Cardiac muscle cell (in vitro differentiated cells and primary cell): ENCODE measurements around the gene PLD1. TPM values are rescaled to one million over a fixed set of nuclear protein-coding genes. Genes with fewer than 3 reads are reported as not detected.

Source experiments
- DNase-seq, 2 donors: peaks; one replicate each; pipeline versions ENCODE4 v3.0.0 to v3.0.0-alpha.2; 2010 to 2017; ENCODE audit warnings: low read depth in 1 of 2, low spot score in 1 of 2
- H3K27ac ChIP-seq: fragments of 200-600 bp; sonication (generic); 2 replicates; pipeline ENCODE4 v1.5.1; 2016
- H3K27me3 ChIP-seq: fragments of 200-600 bp; sonication (generic); 2 replicates; pipeline ENCODE4 v1.6.0; 2016; ENCODE audit warnings: control low read depth
- H3K36me3 ChIP-seq: fragments of 200-600 bp; sonication (generic); 2 replicates; pipeline ENCODE4 v1.5.1; 2016; ENCODE audit warnings: control low read depth
- H3K4me1 ChIP-seq: fragments of 200-600 bp; sonication (generic); 2 replicates; pipeline ENCODE4 v1.8.1; 2017; ENCODE audit warnings: low read depth, mild to moderate bottlenecking, mixed run types
- H3K4me3 ChIP-seq: fragments of 200-600 bp; sonication (generic); 2 replicates; pipeline ENCODE4 v1.5.1; 2016; ENCODE audit warnings: mild to moderate bottlenecking
- H3K9me3 ChIP-seq: fragments of 200-600 bp; sonication (generic); 2 replicates; pipeline ENCODE4 v1.5.1; 2017; ENCODE audit warnings: low read depth, mild to moderate bottlenecking, control low read depth
- CTCF ChIP-seq: IDR thresholded peaks from 2 replicates; pipeline ENCODE4 v1.5.1; 2012; ENCODE audit warnings: low read depth, mild to moderate bottlenecking, low read length
- polyA plus RNA-seq: library from polyadenylated mRNA; unstranded; fragments of >200 nt; fragmentation: Nextera tagmentation; extraction: Ambion mirVana; gene quantifications from 2 replicates; pipeline ENCODE4 v1.2.1, GENCODE V29; 2016
- total RNA-seq: library from RNA; depleted of rRNA; stranded (reverse); fragments of >200 nt; gene quantifications from 2 replicates; pipeline ENCODE4 v1.2.3, GENCODE V29; 2016

PLD1 gene
- total and polyA plus RNA-seq, 2 experiments from 2014 or later = 18.3 to 35.1 TPM

GRCh38 chr3:171807806-171808205, 2.5 kb downstream of the PLD1 start:
- Histone ChIP-seq H3K36me3 (no peaks in the 10 kb centered on the region), H3K27ac (no peak overlapping the region), H3K9me3 (no peaks in the 10 kb centered on the region), H3K4me3 (no peak overlapping the region), H3K4me1 (peaks cover 5% of the 10 kb centered on the region), H3K27me3 (no peaks in the 10 kb centered on the region)
- no peak for DNase-seq
- no peak for TF ChIP-seq CTCF

GRCh38 chr3:171807129-171807675, 3.1 kb downstream of the PLD1 start:
- Histone ChIP-seq H3K9me3 (no peaks in the 10 kb centered on the region), H3K4me1 (peaks cover 5% of the 10 kb centered on the region), H3K36me3 (no peaks in the 10 kb centered on the region), H3K27me3 (no peaks in the 10 kb centered on the region), H3K4me3 (no peak overlapping the region), H3K27ac (no peak overlapping the region)
- DNase-seq = no peak
- TF ChIP-seq CTCF = no peak

- H3K4me3 ChIP-seq = no peak overlapping the region
- no peaks in the 10 kb centered on the region for H3K9me3 ChIP-seq
- no peaks in the 10 kb centered on the region for H3K27me3 ChIP-seq
- TF ChIP-seq CTCF = no peak
- H3K27ac ChIP-seq = peak overlapping the region; percentile 25
- no peaks in the 10 kb centered on the region for H3K36me3 ChIP-seq
- H3K4me1 ChIP-seq = peaks cover 5% of the 10 kb centered on the region
- DNase-seq = peak in 1 of 2 donors; percentile 69
These were observed 3.8 kb downstream of the PLD1 start for GRCh38 chr3:171806200-171807128.

GRCh38 chr3:171805687-171806086, 4.6 kb downstream of the PLD1 start:
- no peak for DNase-seq
- Histone ChIP-seq H3K36me3 (no peaks in the 10 kb centered on the region), H3K9me3 (no peaks in the 10 kb centered on the region), H3K4me1 (peaks cover 3% of the 10 kb centered on the region), H3K27ac (no peak overlapping the region), H3K27me3 (no peaks in the 10 kb centered on the region), H3K4me3 (no peak overlapping the region)
- TF ChIP-seq CTCF = no peak

GRCh38 chr3:171804618-171805389, 5.5 kb downstream of the PLD1 start:
- Histone ChIP-seq H3K4me1 (peaks cover 3% of the 10 kb centered on the region), H3K9me3 (no peaks in the 10 kb centered on the region), H3K27me3 (no peaks in the 10 kb centered on the region), H3K36me3 (no peaks in the 10 kb centered on the region), H3K4me3 (no peak overlapping the region), H3K27ac (no peak overlapping the region)
- DNase-seq = peak in 1 of 2 donors; percentile 68
- TF ChIP-seq CTCF = no peak
